ENCODE measurements around the gene VIPR2.

VIPR2 gene

DNA sequence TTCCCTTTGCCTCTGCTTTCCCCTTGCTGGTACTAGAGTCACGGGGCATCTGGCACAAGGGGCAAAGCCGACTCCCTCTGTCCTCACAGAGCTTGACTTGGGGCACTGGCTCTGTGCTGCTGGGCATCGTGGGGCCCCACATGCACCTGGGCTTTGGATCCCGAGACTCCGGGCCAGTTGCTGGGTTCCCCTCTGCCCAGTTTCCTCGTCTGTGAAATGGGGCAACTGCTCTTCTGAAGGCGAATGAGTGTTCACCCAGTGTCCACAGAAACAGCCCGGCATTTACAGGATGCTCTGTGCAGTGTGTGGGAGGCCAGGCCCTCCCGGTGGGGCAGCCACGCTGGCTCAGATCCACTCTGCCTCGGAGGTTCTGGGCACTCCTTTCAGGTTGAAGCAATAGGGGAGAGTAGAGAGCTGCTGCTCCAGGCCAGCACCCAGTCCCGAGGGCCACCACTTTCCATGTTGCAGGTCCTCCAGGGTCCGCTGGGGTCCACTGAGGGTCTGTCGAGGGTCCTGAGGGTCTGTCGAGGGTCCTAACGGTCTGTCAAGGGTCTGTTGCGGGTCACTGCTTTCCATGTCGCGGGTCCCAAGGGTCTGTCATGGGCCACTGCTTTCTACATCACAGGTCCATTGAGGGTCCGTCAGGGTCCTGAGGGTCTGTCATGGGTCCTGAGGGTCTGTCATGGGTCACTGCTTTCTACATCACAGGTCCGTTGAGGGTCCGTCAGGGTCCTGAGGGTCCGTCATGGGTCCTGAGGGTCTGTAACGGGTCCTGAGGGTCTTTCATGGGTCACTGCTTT, 103.6 kb downstream of the VIPR2 start:
- DNase-seq (ENCODE audit: low read depth), result no peak

DNA sequence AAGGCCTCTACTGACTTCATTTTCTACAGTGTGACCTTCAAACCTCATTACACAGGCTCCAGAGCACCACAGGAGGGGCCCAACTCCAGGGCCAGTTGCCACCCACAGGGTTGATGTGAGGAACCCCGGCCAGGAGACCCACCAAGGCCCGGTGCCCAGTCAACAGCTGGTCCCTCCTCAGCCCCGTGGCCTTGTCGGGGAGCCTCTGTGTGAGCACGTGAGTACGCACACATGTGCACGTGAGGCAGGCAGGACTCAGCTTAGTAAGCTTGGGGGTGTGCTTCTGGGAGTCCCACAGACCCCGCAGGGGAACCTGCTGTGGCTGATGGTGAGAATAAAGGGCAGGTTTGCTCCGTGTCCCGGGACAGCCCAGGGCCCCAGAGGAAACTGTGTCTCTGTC, 104.5 kb downstream of the VIPR2 start:
- DNase-seq (ENCODE audit: low read depth), result no peak

DNA sequence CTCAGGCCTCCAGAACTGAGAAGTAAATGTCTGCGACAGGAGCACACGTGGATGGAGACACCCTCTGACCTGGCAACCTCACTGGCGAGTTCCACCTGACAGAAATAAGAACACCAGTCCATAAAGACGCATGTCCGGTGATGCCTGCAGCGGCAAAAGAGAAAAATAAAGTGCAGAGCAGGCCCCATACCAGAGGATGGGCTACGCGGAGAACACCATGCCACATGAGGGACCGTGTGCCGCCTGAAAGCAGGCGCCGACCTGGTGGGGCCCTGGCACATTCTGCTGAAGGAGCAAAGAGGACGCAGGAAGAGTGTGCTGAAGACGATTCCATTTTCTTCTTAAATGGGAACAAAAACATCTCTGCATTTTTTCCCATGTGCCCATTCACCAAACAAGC, 105.0 kb downstream of the VIPR2 start:
- DNase-seq (ENCODE audit: low read depth), result no peak

DNA sequence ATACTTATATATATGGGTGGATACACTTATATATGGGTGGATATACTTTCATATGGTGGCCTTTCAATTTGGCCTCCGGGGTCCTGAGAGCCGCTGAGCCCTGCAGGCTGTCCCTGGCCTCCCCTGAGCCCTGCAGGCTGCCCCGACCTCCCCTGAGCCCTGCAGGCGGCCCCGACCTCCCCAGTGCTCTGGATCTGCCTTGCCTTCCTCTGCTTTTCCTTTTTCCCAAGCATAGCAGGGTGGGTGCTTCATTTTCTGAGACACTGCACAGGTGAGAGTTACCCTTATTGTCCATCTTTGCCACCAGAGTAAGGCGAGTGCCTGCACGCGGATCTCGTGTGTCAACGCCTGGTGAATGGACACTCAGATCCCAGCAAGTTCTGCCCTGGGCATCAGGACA, 106.6 kb downstream of the VIPR2 start:
- no peak for DNase-seq (ENCODE audit: low read depth)

DNA sequence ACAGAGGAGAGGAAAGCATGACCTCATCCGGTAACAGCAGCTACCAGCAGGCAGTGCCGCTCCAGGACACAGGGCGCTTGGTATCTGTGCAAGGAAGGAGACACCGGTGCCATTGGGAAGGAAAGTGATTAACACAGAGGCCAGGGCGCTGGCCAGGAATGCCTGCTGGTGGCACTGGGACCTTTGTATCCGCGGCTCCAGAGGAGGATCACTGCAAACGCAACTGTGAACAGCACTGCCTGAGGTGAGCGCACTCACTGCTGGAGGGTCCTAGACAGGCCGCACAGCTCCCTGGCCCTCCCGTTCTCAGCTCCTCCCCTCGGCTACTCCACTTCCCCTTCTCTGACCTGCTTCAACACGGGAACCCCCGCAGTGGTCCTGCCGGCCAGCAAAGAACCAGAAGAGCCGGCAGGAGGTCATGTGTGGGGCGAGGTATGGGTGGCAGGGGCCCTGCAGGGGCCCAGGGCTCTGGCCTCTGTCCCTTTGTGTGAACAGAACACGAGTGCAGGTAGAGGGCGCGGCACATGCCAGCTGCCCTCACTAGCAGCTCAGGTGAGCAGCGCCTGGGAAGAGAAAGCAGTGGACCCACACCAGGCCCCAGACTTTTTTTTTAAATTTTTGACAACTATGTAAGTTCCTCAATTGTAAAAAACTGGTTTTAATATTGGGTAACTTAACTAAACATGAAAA, 107.6 kb downstream of the VIPR2 start:
- no peak for DNase-seq (ENCODE audit: low read depth)

DNA sequence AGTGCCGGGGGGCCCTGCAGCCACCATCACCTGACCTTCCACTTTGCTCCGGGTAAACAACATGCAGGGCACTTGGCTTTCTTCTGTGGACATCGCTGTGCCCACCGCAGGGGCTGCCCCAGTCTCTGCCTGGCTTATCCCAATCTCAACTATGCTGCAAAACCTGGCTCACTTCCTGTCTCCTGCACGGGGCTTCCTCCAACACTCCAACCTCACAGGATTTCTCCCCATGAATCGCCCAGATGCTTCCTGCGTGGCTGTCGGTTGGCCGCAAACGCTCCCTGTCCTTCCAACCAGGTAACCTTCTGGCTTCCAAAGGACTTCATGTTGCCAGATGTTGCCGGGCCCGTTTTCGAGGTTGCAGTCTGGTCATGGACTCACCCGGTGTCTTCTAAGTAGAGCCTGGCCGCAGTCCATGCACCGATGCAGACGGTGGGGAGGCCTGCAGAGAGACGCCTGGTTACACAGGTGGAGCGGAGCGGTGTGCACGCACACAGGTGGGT, 109.0 kb downstream of the VIPR2 start:
- DNase-seq (ENCODE audit: low read depth), result no peak

DNA sequence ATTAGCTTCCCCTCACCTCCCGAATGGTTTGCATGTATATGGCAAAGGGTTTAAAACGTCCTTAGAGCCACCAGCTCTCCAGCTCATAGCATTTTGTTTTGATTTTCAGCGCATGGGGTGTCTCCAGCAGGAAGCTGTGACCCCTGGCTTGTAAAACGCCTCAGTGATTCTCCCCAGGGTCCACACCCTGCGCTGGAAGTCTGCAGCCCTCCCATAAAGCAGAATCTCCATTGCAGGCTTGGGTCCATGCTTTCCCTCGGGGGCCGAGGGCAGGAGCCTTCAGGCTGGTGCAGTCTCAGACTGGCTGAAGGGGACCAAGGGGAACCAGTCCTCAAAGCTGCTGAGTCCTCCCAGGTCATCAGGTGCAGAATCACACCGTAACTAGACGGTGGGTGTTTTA, 109.7 kb downstream of the VIPR2 start:
- no peak for DNase-seq (ENCODE audit: low read depth)

DNA sequence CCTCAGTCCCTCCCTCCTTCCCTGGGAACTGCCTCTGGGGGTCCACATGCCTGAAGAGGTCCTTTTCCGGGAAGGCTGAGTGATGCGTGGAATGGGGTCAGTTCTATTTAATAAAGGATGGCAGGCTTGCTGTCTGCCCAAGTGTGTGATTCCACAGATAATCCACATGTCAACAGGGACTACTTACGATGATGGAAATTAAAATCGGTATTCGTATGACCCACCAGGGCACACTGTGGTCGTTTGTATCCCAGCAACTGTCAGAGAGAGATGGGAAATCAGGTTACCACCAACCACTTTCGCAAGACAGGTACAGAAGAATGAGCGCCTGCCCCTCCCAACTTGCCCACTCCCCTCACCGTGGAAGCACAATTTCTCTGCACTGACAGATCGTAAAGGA, 110.3 kb downstream of the VIPR2 start:
- DNase-seq (ENCODE audit: low read depth), result no peak

DNA sequence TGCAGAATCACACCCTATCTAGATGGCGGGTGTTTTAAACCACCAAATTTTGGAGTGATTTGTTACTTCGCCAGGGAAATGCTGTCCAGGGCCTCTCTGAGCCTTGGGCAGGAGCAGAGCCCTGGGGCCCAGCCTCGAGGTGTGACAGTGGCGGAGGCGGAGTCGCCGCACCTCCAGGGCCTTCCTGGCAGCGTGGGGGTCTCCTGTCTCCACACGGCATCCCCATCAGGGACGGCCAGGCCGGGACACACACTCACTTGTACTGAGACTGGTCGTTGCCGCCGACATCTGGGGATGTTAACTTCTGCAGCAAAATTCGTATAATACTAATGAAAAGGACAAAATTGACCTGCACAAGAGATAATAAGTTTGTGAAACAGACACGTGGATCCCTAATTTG, 110.7 kb downstream of the VIPR2 start:
- DNase-seq (ENCODE audit: low read depth), result no peak

DNA sequence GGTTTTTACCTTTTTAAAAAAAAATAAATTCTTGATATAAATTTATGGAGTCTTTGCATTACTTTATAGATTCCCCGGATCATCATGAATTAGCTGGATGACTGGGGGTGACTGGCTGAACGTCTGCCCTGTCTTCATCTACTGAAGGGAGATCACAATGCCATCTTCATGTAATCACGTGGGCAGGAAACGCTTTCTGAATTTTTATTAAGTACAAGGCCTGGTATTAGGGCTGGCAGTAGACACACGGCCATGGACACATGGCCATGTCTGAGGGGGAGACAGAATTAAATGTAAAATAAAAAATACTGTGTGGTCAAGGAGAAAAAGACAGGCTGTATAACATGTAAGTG, 111.2 kb downstream of the VIPR2 start:
- no peak for DNase-seq (ENCODE audit: low read depth)

DNA sequence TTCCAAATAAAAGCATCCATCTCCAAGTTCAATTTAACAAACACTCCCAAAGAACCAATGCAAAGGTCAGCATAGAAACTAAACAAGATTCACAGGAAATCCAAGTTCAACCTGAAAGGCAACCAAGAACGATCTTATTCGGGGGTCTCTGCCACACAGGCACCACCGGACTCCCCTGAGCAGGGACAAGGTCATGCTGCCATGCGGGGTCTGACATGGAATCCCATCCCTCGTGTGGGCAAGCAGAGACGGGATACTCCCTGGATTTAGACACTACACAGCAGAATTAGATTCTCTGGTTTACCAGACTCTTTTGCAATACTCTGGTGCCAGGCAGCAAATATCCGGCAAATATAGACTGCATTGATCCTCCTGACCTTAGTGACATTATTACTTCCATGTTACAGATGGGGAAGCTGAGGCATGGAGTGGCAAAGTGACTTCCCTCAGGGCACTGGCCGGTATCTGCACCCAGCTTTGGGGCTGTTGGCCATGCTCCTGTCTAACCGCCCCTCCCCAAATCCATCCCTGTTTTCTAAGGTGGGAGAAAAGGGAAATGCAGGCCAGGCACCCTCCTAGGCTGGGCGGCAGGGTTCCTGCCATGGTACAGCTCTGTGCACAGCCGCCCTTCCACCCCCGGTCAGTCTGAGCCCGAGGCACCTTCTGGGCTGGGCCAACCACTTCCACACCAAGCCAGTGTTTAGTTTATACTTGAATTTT, 111.8 kb downstream of the VIPR2 start:
- DNase-seq (ENCODE audit: low read depth), result no peak

DNA sequence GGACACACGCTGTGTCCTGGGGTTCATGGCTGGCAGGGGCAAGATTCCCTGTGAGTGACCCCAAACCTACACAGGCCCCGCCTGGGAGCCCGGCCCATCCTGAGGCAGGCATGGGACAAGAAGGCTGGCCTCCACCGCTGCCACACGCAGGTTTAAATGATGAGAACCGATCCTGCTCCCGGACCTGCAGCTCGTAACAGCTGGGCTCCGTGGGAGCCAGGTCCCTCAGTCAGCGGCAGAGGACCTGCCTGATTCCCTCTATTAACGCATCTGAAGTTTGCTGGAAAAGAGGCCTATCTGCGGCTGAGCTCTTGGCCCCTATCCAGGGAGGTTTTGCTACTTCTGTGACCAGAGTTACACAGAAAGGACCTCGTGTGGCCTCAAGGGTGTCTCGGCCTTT, 112.3 kb downstream of the VIPR2 start:
- DNase-seq (ENCODE audit: low read depth), result no peak

DNA sequence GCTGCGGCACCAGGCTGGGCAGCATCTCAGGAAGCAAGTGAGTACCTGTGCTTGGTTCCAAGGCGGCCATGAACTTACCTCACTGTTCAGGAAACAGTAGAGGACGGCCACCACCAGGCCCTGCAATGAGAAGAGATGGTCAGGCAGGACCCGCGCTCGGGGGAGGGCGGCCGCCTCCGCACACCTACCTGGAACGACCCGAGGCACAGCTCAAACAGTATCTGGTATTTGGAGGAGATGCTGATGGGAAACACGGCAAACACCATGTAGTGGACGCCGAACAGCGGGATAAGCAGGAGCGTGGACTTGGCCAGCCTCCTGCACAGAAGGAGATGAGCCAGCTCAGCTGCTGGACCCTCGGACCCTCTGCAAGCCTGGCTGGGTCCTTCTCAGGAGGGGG, 112.9 kb downstream of the VIPR2 start:
- no peak for DNase-seq (ENCODE audit: low read depth)

DNA sequence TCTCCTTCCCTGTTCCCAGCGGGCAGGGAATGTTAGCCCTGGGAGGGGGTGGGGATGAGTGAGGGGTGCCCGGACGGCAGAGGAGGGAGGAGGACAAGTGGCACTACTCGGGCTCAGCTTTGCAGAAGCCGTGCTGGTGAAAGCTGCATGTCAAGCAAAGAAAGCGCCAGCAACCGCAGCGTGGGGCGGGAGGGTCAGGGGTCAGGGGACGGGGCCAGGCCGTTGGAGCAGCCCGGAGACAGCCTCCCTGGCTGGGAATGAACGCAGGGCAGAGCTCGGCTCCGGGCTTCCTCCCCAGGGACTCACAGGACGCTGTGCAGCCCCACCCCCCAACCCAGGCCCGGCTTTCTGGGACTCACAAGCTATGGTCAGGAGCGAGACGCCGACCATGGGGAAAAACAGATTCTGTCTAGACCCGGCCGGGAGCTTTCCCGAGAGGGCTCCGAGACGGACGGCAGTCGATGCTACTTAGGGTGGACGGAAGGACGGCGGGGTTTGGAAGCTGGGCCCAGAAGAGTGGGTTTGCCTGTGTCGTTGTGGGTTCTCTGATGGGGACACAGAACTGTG, 113.4 kb downstream of the VIPR2 start:
- DNase-seq (ENCODE audit: low read depth), result no peak

DNA sequence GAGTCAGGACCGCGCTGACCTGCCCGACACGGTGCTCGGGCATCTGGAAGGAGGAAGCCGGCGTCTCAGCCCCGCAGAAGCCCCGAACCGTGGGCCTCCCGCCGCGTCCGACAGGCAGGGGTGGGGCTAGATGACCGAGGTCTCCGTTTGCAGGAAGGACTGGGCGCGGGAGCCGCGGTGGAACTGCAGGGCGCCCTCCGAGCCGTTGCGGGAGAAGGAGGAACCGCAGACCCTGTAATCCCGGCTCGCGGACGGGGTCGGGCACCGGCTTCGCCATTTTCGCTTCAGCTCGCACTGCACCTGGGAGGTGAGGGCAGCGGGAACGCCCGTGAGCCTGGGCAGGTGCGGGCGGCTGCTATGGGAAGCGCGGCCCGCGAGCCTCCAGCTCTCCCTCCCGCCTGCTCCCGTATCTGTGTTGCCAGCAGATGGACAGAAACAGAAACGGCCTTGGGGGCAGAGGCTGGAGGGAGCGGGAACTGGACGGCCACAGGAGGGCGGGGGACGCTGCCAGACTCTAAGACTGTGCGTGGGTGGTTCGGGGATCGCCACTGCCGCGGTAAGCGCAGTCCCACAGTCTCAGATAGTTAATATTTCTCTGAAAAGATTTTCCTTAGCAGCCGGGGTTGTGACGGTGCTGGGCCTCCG, 114.1 kb downstream of the VIPR2 start:
- DNase-seq (ENCODE audit: low read depth), result no peak

DNA sequence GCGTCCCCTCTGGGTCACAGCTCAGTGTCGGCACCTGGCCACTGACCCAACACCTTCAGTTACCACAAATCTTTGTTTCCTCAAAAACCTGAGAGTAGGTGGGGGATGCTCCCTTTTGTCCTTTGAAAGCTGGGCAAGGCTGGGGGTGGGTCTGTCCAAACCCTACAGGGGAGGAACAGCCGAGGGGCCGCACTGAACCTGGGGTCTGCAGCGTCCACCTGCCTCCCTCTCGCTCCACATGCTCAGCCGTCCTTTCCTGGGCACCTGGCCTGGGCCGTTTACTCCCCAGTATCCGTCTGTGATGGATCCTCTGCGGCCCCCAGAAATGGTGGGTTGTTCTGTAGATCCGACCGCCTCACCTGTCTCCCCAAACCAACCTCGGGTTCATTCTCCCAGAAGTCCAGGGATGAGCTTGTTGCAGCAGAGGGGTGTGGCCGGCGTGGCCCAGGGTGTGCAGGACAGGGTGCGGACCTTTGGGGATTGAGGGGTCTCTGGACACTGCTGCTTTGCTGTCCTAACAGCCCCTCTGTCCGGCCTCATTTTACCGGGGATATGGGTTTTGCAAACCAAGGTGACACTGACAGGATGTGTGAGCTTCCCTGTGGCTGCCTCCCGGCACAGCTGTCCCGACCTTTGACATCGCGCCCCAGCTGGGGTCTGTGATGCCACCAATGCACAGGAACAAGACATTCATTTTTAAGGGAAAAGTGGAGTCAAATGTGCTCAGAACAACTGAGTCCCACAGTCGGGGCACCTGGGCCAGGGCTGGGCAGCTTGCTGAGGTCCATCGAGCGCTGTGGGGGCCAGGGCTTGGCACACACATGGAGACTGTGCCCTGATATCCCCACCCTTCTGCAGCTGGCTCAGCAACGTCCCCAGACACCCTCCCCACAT, 115.9 kb downstream of the VIPR2 start:
- DNase-seq (ENCODE audit: low read depth), result no peak

DNA sequence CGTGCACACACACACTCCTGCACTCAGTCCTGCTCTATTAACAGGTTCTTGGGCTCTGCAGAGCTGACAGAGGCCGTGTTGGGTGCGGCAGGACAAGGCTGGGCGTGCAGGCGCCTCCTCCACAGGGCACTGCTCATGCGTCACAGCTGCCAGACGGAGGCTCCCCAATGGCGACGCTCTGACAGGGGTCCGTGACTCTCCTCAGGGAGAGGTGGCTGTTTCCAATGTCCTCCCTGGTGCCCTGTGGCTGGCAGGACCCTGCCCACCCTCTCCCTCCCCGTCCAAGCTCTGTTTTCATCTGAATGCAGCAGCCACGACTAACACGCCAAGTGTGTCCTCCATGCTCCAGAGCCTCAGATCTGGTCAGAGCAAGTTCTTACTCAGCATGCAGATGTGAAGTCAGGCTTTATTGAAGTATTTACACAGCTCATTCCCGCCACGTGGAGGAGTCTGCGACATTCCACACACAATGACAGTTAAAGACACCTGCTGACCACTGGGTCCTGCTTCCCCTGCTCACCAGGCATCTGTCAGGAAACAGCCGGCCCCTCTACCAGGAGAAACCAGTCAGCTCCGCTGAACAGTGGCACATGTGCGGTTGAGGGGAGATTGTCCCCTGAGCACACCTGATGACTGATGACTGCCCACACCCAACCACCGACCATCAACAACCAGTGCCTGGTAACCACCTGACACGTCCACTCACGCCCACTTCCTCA, 116.7 kb downstream of the VIPR2 start:
- DNase-seq (ENCODE audit: low read depth), result no peak

DNA sequence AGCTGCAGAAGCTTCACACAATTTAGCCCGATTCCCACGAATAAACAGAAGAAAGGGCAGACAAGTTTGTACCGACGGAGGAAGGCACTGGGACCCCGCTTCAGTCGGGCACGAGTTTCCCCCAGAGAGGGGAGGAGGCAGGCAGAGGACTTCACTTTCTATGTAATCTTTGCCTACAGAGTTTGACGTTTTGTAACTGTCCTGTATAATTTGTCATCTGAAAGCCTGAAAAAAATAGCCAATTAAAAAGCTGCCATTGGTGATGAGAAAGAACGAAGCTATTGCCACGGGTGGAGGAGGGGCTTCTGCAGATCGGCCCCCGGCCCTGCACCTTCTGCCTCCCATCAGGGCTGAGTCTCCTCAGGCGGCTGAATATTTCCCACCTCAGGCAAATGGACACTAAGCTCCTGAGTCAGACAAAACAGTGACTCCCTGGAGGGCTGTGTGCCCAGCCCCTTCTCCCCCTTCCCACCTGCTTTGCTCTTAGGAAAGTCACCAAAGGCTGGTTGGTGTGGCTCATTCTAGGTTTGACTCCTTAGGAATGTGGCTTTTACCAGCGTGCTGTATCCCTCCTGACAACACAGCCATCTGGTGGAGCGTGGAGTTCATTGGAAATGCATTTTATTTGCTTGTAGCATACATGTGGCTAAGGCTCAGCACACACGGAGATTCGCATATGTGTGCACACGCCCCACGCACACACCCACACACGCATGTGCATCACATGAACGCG, 117.4 kb downstream of the VIPR2 start:
- no peak for DNase-seq (ENCODE audit: low read depth)

DNA sequence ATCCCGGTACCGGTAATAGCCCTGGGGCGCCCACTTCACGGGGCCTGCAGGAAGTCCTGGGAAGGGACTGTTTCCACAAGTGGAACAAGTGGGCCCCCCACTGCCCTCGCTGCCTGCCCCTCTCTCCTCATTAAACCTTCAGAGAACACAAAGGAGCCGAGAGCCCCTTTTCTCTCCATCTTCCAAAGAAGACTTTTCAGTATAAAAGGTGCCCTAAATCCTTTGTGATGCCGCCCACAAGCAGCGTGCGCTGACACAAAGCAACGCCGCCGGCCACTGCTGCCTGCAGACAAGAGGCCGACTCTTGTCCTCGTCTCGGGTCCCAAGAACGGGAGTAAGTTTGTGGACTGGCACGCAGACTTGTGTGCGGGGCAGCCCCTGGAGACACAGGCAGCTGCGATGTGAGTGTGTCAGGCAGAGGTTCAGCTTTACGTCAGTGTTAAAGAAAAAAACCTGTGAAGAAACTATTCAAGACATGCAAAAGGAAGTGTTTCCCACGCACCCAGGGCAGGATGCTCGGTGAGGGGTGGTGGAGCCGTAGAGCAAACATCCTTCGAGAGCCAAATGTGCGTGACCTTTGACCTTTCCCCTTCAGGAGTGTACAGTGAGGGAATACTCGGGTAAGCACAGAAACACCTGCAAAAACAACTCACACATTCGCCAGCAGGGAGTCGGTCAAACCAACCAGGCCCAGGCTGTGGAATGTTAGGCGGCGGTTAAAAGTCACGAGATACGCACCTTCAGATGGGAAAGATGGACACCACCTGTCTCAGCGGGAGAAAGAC, 118.2 kb downstream of the VIPR2 start:
- no peak for DNase-seq (ENCODE audit: low read depth)

All from stimulated activated CD8-positive, alpha-beta memory T cell treated with anti-CD3 and anti-CD28 coated beads, Interleukin-4, amount 100 ng/mL, for 24 hours (primary cell).